ENCODE measurements around the gene ESYT2. TPM values are rescaled to one million over a fixed set of nuclear protein-coding genes. Genes with fewer than 3 reads are reported as not detected.
"Not testable (repeated sequence)": the region's sequence is repeated elsewhere in the genome, so short reads cannot be mapped to it uniquely, and the experiment has no call there.

The ESYT2 gene
- 100 to 1,000 TPM; 209 to 286 (median 230) TPM for total RNA-seq

DNA sequence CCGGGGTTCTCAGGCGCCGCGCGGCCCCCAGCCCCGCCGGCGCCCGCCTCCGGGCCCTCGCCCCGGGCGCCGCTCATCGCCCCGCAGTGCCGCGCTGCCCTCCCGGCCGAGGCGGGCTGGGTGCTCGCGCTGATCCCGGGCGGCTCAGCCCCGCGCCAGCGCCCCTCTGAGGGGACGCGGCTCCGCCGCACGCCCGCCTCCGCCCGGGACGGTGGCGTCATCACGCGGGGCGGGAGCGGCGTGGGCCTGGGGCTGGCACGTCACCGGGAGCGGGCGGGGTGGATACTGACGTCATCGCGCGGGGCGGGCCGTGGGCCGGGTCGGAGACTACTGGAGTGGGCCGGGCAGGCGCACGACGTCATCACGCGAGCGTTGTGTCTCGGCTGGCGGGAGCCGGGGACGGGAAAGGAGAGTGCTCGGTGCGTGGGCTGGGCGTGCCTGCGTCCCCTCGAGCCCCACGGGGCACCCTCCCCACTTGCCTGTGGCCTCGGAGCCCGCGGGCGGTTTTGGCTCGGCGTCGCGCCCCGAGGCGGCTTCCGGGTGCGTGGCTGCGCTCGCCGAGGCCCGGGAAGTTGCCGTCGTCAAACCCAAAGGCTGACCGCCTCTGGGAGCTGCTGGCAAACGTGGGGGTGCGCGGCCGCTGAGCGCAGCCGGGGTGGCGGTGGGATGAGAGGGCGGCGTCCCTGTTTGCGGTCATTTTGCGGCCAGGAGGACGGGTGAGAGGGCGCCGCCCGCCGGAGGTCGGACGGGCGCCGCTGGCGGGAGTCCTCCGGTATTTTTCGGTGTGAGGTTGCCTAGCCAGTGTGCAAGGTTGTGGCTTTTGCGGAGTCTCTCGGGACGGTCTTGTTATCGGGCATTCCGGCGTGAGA, at the start of gene ESYT2:
TSS of gene ESYT2 (minus strand) at position 168 of the 869 bp plus-strand sequence. CDS start at position 77, 91 bp downstream.
- Histone ChIP-seq H3K27ac (peak within 1 kb of the TSS; percentile 95 to 100 (median 98)), H3K36me3 (peaks cover 0 to 6% of the 10 kb centered on the region in 2 donors), H3K4me3 (peak within 1 kb of the TSS; percentile 70 to 90), H3K4me1 (peaks cover 0 to 42% (median 19%) of the 10 kb centered on the region in 3 donors), H3K9me3 (no peaks in the 10 kb centered on the region), H3K27me3 (no peaks in the 10 kb centered on the region)
- WGBS, 2 donors (ENCODE audit: low coverage in 1 of 2) = no CpG with 5 or more reads among the region's 120 CpGs
- ATAC-seq = peak; percentile 95
- TF ChIP-seq POLR2AphosphoS5 (IDR thresholded peaks at IDR 0.05) (peak; percentile 99), POLR2A (IDR thresholded peaks at IDR 0.05) (peak; percentile 98 to 99), EP300 (IDR thresholded peaks at IDR 0.05) (peak; percentile 73)
- TF ChIP-seq, protein P1, sequence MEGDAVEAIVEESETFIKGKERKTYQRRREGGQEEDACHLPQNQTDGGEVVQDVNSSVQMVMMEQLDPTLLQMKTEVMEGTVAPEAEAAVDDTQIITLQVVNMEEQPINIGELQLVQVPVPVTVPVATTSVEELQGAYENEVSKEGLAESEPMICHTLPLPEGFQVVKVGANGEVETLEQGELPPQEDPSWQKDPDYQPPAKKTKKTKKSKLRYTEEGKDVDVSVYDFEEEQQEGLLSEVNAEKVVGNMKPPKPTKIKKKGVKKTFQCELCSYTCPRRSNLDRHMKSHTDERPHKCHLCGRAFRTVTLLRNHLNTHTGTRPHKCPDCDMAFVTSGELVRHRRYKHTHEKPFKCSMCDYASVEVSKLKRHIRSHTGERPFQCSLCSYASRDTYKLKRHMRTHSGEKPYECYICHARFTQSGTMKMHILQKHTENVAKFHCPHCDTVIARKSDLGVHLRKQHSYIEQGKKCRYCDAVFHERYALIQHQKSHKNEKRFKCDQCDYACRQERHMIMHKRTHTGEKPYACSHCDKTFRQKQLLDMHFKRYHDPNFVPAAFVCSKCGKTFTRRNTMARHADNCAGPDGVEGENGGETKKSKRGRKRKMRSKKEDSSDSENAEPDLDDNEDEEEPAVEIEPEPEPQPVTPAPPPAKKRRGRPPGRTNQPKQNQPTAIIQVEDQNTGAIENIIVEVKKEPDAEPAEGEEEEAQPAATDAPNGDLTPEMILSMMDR (IDR thresholded peaks at IDR 0.05) = peak in 3 of 4 experiments; percentile 16 to 51 (median 31)

DNA sequence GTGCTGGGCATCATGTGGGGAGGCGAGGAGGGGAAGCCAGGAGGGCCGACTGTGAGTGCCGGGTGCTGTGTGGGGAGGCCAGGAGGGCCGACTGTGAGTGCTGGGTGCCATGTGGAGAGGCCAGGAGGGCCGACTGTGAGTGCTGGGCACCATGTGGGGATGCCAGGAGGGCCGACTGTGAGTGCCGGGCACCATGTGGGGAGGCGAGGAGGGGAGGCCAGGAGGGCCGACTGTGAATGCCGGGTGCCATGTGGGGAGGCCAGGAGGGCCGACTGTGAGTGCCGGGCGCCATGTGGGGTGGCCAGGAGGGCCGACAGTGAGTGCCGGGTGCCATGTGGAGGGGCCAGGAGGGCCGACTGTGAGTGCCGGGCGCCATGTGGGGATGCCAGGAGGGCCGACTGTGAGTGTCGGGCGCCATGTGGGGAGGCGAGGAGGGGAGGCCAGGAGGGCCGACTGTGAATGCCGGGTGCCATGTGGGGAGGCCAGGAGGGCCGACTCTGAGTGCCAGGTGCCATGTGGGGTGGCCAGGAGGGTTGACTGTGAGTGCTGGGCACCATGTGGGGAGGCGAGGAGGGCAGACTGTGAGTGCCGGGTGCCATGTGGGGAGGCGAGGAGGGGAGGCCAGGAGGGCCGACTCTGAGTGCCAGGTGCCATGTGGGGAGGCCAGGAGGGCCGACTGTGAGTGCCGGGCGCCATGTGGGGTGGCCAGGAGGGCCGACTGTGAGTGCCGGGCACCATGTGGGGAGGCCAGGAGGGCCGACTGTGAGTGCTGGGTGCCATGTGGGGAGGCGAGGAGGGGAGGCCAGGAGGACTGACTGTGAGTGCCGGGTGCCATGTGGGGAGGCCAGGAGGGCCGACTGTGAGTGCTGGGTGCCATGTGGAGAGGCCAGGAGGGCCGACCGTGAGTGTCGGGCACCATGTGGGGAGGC, 49.1 kb upstream of the ESYT2 start:
- peaks cover 0 to 95% of the 10 kb centered on the region in 2 donors for H3K36me3 ChIP-seq
- not testable (repeated sequence) for H3K27me3 ChIP-seq, H3K4me1 ChIP-seq, ATAC-seq, H3K9me3 ChIP-seq, H3K27ac ChIP-seq, H3K4me3 ChIP-seq
- WGBS, 2 donors (ENCODE audit: low coverage in 1 of 2) = 87 to 89% methylated on average over 14 to 25 of the region's 41 CpGs

GRCh38 chr7:158876984-158877383, 47.7 kb upstream of the ESYT2 start:
- Histone ChIP-seq H3K27me3 (no peaks in the 10 kb centered on the region), H3K27ac (no peak overlapping the region), H3K36me3 (peaks cover 0 to 96% of the 10 kb centered on the region in 2 donors), H3K9me3 (no peaks in the 10 kb centered on the region), H3K4me1 (no peaks in the 10 kb centered on the region), H3K4me3 (no peak overlapping the region)
- no peak for ATAC-seq
- 95 to 97% methylated on average over 9 to 19 of the region's 23 CpGs for WGBS, 2 donors (ENCODE audit: low coverage in 1 of 2)
- TF ChIP-seq, protein P1 (IDR thresholded peaks at IDR 0.05) = no peak
- no peak for TF ChIP-seq POLR2AphosphoS5 (IDR thresholded peaks at IDR 0.05)
- TF ChIP-seq POLR2A (IDR thresholded peaks at IDR 0.05) = no peak
- TF ChIP-seq EP300 (IDR thresholded peaks at IDR 0.05) = no peak

DNA sequence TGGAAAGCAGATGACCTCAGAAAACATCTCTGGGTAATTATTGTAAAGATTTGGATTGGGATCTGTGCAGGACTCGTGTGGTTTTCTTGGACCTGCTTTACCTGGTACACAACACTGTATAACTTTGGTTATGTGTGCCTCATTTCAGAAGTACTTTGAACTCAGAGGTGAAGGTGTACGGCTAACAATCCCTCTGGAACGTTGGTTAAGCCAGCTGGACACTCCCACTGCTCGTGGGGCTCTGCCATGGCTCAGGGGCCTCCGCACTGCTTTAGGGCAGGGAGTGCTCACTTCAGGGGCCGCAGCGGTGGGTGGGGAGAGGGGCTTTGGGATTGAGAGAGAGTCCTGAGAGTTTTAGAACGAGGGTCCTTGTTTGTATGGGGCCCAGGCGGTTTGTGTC, 40.6 kb upstream of the ESYT2 start:
- no peak overlapping the region for H3K27ac ChIP-seq
- H3K4me3 ChIP-seq = no peak overlapping the region
- ATAC-seq = no peak

More for the DNA sequence above, 40.6 kb upstream of the ESYT2 start:
- no peaks in the 10 kb centered on the region for H3K27me3 ChIP-seq
- WGBS, 2 donors (ENCODE audit: low coverage in 1 of 2) = 87 to 90% methylated on average over 4 to 6 of the region's 9 CpGs
- peaks cover 0 to 44% of the 10 kb centered on the region in 2 donors for H3K36me3 ChIP-seq
- H3K4me1 ChIP-seq = peaks cover 0 to 24% (median 0%) of the 10 kb centered on the region in 3 donors
- H3K9me3 ChIP-seq = no peaks in the 10 kb centered on the region
- TF ChIP-seq POLR2AphosphoS5 (IDR thresholded peaks at IDR 0.05) (no peak), POLR2A (IDR thresholded peaks at IDR 0.05) (no peak), EP300 (IDR thresholded peaks at IDR 0.05) (no peak)
- TF ChIP-seq, protein P1 (IDR thresholded peaks at IDR 0.05) = no peak
